Hematopoietic multipotent progenitor cell treated with erythropoietin and hydrocortisone succinate and interleukin-3 and kit ligand, for 8 days (in vitro differentiated cells): ENCODE data around the gene ZNF586.
"Not testable (repeated sequence)": the region's sequence is repeated elsewhere in the genome, so short reads cannot be mapped to it uniquely, and the experiment has no call there.

Source experiments
- DNase-seq: peaks from one replicate; pipeline ENCODE4 v3.0.0-alpha.2; 2015

Gene ZNF586

DNA sequence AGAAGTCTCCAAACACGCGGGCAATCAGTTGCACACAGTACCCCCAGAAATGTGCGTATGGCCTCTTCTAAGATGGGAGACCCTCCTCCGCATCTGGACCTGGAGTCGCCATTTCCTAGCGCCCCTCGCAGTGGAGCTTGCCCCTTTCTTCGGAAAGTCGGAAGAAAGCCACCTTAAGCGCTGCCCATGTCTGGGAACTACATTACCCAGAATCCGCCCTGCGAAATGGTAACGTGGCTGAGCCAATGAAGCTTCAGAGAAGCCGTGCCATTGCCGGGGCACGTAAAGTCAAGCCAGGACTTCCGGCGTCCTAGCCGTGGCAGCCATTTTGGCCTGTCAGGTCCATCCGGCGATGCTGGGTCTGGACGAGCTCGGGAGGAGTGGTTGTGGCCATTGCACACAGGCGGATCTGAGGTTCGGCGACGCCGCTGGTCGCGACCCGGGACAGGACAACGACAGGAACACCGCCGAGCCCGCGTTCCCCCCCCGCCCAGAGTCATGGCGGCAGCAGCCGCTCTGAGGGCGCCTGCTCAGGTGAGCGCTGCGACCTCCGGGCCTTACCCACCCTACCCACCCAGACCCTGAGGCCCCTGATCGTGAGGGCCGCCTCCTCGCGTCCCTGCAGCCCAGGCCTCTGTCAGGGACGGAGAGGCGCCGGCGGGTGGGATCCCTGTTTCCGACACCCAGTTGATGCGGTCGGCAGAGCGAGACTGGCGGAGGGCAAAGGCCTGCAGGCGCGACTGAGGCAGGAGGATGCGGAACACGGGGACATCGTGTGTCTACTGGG, at the start of gene ZNF586:
TSS of gene ZNF586 (plus strand) at position 332 of the 787 bp plus-strand sequence. CDS start at position 499, 167 bp downstream.
- DNase-seq, result peak; percentile 96

GRCh38 chr19:57719901-57720519, 49.5 kb upstream of the ZNF586 start:
- DNase-seq, result no peak

DNA sequence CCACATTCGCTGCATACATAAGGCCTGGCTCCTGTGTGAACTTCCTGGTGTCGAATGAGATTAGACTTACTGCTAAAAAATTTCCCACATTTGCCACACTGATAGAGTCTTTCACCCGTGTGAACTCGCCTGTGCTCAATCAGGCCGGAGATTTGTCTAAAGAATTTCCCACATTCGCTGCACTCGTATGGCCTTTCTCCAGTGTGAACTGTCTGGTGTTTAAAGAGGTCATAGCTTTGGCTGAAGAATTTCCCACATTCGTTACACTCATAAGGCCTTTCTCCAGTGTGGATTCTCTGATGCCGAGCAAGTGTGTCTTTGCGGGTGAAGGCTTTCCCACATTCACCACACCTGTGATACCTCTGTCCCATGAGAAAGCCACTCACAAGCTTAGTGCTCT, 48.6 kb upstream of the ZNF586 start:
- DNase-seq, result no peak

DNA sequence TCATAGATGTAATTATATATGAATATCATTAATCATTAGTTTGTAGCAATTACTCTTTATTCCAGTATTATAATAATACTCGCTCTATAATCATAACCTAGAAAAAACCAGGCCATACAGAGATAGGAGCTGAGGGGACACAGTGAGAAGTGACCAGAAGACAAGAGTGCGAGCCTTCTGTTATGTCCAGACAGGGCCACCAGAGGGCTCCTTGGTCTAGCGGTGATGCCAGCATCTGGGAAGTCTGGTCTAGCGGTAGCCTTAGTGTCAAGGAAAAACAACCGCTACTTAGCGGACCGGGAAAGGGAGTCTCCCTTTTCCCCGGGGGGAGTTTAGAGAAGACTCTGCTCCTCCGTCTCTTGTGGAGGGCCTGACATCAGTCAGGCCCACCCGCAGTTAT, 31.2 kb upstream of the ZNF586 start:
- DNase-seq, result peak; percentile 38

DNA sequence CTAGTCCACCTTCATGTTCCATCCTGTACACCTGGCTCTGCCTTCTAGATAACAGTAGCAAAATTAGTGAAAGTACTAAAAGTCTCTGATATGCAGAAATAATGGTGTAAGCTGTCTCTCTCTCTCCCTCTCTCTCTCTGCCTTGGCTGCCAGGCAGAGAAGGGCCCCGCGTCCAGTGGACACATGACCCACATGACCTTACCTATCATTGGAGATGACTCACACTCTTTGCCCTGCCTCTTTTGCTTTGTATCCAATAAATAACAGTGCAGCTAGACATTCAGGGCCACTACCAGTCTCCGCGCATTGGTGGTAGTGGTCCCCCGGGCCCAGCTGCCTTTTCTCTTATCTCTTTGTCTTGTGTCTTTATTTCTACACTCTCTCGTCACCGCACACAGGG, 30.7 kb upstream of the ZNF586 start:
- DNase-seq, result not testable (repeated sequence)

GRCh38 chr19:57746580-57747471, 22.6 kb upstream of the ZNF586 start, which contains the start of gene ZNF776:
ZNF776 (plus strand) TSS chr19:57746815; CDS start chr19:57747059, 244 bp downstream.
- DNase-seq, result peak; percentile 97

- peak; percentile 46 for DNase-seq
Measured at GRCh38 chr19:57747472-57747807, 22.0 kb upstream of the ZNF586 start.

GRCh38 chr19:57748029-57748428, 21.4 kb upstream of the ZNF586 start:
- DNase-seq, result no peak

DNA sequence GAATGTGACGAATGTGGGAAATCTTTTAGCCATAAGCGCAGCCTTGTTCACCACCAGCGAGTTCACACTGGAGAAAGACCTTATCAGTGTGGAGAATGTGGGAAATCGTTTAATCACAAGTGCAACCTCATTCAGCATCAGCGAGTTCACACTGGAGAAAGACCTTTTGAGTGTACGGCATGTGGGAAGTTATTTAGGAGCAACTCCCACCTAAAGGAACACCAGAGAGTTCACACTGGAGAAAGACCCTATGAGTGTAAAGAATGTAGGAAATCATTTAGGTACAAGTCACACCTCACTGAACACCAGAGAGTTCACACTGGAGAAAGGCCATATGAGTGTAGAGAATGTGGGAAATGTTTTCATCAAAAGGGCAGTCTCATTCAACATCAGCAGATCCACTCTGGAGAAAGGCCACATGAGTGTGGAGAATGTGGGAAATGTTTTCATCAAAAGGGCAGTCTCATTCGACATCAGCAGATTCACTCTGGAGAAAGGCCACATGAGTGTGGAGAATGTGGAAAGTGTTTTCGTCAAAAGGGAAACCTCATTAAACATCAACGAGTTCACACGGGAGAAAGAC, 15.3 kb upstream of the ZNF586 start:
- no peak for DNase-seq

DNA sequence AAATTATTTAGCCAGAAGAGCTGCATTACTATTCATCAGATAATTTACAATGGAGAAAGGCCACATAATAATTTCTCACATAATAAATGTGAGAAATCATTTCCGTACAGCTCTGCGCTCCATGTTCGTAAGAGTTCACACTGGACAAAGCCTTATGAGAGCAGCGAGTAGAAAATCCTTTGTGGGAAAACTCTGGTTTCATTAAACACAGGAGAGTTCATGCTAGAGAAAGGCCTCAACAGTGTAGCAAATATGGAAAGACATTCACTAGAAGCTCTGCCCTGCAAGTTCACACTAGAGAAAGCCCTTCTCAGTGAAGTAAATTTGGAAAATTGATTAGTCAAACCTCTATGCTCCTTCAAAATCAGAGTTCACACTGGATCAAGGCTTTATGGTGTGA, 14.4 kb upstream of the ZNF586 start:
- no peak for DNase-seq

GRCh38 chr19:57757941-57758340, 11.5 kb upstream of the ZNF586 start:
- DNase-seq, result no peak

GRCh38 chr19:57759096-57759495, 10.4 kb upstream of the ZNF586 start:
- no peak for DNase-seq

DNA sequence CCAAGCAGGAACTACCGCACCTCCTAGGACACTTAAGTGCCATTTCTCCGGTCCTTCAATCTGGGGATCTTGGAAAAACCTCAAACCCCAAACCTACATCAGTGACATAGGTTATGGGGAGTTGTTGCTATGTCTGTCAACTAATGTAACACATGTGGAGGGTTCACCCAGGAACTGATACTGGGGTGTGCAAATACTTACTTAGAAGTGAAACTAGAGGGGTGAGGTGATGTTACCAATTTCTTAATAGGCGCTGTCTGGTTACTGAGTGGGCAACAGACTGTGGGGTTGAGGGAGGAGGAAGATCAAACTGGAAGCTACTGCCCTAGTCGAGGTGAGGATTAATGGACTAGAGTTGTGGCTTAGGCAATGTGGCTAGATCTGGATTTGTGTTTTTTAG, 1.9 kb downstream of the ZNF586 start:
- no peak for DNase-seq

- DNase-seq, result no peak
Measured at GRCh38 chr19:57773488-57773887, 4.0 kb downstream of the ZNF586 start.

DNA sequence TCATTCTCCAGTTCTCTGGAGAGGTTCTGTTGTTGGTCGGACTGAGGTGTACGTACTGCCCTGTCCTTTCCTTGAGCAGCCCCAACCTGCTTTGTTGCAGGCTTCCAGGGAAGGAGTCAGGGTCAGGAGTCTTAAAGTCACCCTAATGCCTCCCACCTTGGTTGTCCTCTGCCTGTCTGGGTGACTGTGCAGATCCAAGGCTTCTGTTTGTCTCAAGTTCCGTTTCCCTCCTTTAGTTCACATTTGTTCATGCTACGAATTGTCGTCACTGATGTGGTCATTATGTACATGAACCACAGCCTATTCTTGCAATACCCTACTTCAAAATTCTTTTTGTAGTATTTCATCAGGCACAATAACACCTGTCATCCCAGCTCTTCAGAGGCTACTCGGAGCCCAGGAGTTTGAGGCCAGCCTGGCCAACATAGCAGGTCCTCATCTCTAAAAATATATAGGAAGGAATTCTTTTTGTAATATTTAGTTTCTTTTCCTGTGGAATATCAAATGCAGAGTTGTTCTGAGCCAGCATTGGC, 7.4 kb downstream of the ZNF586 start:
- DNase-seq, result no peak

GRCh38 chr19:57778336-57778735, 8.9 kb downstream of the ZNF586 start:
- DNase-seq, result no peak

DNA sequence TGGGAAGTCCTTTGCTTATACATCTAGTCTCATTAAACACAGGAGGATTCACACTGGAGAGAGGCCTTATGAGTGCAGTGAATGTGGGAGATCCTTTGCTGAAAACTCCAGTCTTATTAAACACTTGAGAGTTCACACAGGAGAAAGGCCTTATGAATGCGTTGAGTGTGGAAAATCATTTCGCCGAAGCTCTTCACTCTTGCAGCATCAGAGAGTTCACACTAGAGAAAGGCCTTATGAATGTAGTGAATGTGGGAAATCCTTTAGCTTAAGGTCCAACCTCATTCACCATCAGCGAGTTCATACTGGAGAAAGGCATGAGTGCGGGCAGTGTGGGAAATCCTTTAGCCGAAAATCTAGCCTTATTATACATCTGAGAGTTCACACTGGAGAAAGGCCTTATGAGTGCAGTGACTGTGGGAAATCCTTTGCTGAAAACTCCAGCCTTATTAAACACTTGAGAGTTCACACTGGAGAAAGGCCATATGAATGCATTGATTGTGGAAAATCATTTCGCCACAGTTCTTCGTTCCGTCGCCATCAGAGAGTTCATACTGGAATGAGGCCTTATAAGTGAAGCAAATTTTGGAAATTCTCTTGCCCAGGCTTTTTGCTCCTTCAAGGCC, 9.9 kb downstream of the ZNF586 start:
- DNase-seq, result no peak

DNA sequence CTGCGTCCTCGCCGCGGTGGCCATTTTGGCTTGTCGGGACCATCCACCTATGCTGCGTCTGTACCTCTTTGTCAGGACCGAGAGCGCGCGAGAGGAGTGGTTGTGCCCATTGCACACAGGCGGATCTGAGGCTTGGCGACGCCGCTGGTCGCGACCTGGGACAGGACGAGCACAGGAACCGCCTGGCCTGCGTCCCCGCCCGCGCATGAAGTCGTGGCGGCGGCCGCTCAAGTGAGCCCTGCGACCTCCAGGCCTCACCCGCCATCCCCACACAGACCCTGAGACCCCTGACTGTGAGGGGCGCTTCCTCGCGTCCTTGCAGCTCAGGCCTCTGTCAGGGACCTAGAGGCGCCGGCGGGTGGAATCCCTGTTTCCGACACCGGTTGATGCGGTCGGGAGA, 16.8 kb downstream of the ZNF586 start:
- DNase-seq, result no peak

- DNase-seq, result no peak
Measured at GRCh38 chr19:57786906-57787305, 17.4 kb downstream of the ZNF586 start.

GRCh38 chr19:57788114-57788692, 18.7 kb downstream of the ZNF586 start:
- no peak for DNase-seq

- DNase-seq, result no peak
Measured at GRCh38 chr19:57789288-57789687, 19.8 kb downstream of the ZNF586 start.

- not testable (repeated sequence) for DNase-seq
Measured at GRCh38 chr19:57796580-57796979, 27.1 kb downstream of the ZNF586 start.
